Measurements from ENCODE around the gene GMIP.
A peak's percentile ranks its signal among the peaks of the same experiment; 100 is the strongest.
"Not testable (repeated sequence)": the region's sequence is repeated elsewhere in the genome, so short reads cannot be mapped to it uniquely, and the experiment has no call there.

The GMIP gene

GRCh38 chr19:19606021-19606420, 37.4 kb downstream of the GMIP start:
- no peak for DNase-seq (ENCODE audit: low spot score)

- no peak for DNase-seq (ENCODE audit: low spot score)
These were observed 40.6 kb downstream of the GMIP start for GRCh38 chr19:19602713-19603324.

GRCh38 chr19:19602136-19602712, 41.2 kb downstream of the GMIP start:
- DNase-seq (ENCODE audit: low spot score): no peak

DNA sequence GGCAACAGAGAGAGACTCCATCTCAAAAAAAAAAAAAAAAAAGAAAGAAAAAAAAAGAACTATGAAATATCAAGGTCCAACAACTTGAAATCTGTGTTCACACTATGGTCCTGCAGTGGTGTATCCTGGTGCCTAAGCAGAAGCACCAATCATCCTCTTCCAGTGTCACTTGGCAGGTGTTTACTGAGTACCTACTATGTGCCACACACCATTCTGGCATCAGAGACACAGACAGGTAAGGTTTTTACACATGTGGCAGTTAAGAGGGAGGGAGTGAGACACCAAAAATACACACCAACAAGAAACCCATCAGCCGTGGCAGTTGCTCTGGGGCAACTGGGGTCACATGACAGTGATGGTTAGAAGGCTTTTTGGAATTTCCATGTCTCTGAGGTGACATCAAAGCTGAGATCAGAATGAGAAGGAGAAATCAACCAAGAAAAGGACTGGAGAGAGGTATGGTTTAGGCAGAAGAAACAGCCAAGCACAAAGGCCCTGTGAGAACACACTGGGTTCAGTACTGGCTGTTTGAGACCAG, 42.6 kb downstream of the GMIP start:
- no peak for DNase-seq (ENCODE audit: low spot score)

DNA sequence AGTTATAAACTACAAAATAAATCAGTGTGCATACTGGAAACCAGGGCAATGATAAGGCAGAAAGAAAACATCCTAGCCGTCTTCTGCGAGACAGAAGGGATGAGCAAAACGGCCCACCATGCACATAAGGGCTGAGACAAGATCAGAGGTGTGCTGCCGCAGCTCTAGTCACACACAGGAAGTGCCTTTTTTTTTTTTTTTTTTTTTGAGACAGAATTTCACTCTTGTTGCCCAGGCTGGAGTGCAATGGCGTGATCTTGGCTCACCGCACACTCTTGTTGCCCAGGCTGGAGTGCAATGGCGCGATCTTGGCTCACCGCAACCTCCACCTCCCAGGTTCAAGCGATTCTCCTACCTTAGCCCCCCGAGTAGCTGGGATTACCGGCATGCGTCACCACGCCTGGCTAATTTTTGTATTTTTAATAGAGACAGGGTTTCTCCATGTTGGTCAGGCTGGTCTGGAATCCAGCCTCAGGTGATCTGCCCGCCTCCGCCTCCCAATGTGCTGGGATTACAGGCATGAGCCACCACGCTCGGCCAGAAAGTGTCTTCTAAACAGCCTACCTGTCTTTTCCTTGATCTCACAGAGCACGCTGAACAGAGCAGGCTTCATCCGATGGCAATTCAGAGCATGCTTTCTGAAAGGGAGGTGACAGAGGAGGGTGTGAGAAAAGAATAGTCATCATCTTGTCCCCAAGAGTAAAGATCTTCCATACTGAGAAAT, 44.6 kb downstream of the GMIP start:
- not testable (repeated sequence) for DNase-seq (ENCODE audit: low spot score)

DNA sequence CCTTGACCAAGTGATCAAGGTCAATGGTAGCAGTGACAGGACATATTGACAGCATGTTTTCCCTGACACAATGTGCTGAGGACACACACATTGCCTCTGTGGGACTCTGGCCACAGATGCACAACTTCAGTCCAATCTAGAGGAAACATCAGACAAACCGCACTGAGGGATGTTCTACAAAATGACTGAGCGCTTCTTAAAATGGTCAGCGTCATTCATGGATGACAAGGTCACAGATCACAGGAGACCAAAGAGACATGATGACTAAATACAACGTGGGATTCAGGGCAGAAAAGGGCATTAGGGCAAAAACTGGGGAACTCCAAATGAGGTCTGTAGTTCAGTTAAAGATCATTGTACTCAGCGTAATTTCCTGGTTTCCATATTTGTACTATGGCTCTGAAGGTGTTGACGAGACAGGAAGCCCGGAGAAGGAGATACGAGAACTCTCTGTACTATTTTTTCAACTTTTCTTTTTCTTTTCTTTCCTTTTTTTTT, 45.6 kb downstream of the GMIP start:
- DNase-seq (ENCODE audit: low spot score): no peak

- DNase-seq (ENCODE audit: low spot score): no peak
These were observed 48.2 kb downstream of the GMIP start for GRCh38 chr19:19595171-19595701.

GRCh38 chr19:19594381-19594780, 49.1 kb downstream of the GMIP start:
- DNase-seq (ENCODE audit: low spot score): peak; percentile 53

DNA sequence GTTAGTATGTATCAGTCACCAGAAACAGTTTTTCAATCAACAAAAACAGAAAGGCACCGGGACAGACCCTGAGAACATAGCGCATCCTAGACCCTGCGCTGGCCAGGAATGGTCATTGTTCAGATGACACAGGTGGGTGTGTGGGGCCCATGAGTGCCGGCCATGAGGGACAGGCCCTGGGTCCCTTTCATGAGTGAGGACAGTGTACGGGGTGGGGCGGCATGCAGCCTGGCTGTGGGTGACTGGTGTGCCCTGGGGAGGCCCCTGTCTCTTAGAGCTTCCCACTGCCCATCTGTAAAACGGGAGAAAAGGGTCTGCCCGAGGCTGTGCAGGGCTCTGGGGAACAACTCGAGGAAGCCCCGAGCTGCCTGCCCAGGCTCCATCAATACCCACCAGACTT, 50.8 kb downstream of the GMIP start:
- DNase-seq (ENCODE audit: low spot score): no peak

GRCh38 chr19:19591133-19591825, 52.2 kb downstream of the GMIP start:
- DNase-seq (ENCODE audit: low spot score): peak; percentile 43

GRCh38 chr19:19588546-19588945, 54.9 kb downstream of the GMIP start:
- DNase-seq (ENCODE audit: low spot score): no peak

GRCh38 chr19:19587771-19588170, 55.7 kb downstream of the GMIP start:
- peak; percentile 72 for DNase-seq (ENCODE audit: low spot score)

DNA sequence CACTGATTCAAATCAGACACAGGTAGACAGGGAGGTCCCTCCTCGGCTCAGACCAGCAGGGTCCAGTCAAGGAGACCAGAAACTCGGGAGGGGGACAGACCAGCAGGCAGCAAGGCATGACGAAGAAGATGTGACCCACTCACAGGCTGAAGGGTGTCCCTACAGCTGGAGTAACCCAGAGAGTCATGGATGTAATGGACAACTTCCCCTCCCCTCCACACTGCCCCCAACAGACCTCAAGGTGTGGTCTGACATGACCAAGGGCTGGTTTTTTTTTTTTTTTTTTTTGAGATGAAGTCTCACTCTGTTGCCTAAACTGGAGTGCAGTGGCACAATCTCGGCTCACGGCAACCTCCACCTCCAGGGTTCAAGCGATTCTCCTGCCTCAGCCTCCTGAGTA, 59.1 kb downstream of the GMIP start:
- no peak for DNase-seq (ENCODE audit: low spot score)

DNA sequence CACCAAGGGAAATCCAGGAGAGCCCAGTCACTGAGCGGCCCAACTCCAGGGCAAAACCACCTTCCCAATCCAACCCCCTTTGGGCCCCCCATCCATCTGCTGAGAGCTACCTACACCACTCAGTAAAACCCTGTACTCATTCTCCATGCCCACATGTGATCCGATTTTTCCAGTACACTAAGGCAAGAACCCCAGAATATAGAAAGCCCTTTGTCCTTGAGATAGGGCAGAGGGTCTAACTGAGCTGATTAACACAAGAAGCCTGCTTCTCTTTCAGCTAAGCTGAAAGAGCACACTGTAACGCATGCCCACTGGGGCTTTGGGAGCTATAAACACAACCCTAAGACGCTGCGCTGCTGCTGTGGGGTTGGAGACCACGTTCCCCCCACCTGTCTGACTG, 61.0 kb downstream of the GMIP start:
- DNase-seq (ENCODE audit: low spot score): no peak

DNA sequence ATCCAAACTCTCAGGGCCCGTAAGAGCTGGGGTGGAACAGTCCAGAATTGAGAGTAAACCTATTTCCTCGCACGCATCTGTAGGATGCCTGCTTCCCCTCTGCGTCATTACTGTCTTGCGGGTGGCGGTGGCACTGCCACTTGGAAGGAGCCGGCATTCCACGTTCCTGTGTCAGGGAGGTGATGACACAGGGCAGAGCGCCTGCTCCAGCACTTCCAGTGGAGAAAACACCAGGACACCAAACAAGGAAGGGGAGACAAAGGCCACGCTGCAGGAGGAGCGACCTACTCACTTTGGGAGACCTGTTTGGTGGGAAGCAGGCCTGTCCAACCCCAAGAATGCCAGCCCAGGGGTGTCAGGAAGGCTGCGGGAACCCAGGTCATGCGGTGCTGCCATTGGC, 62.1 kb downstream of the GMIP start:
- DNase-seq (ENCODE audit: low spot score): no peak

GRCh38 chr19:19580418-19580817, 63.0 kb downstream of the GMIP start:
- no peak for DNase-seq (ENCODE audit: low spot score)

GRCh38 chr19:19579533-19580361, 63.7 kb downstream of the GMIP start:
- DNase-seq (ENCODE audit: low spot score): no peak
